ENCODE results near the gene AGO4.
"Not testable (repeated sequence)": the region's sequence is repeated elsewhere in the genome, so short reads cannot be mapped to it uniquely, and the experiment has no call there.

The AGO4 gene

DNA sequence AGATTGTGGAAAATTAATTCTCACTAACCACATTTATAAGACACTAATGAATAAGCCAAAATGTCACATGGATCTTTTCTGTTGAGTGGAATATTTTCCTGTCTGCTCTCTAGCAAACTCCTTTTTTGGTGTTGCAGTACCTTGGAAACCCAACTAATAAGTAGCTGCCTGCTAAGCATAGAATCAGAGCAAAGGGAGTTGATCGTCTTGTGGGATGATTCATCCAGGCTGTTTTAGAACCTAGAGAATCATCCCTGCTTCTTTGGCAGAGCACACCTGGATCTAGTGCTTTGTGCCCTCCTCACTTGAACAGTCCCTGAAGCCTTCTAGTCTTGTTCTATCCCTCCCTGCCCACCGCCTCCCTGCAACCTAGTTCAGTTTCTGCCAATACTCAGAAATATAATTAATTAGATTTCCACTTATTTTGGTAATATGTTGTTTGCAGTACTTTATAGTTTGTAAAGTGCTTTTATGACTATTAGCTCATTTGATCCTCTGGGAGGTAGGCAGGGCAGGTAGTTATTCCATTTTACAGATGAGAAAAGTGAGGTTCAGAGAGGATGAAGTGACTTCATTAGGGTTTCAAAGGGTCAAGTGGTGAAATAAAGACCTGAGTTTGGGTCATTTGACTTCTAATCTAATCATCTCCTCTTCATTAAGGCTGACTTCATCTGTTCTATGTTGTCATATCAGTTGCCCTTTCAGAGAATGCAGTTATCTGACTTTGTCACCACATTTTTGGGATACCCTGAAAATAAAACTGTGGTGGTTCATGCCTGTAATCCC, 2.5 kb downstream of the AGO4 start:
- H3K36me3 ChIP-seq (ENCODE audit: insufficient read depth): no peaks in the 10 kb centered on the region
- H3K79me2 ChIP-seq (ENCODE audit: insufficient read depth, low read depth): no peaks in the 10 kb centered on the region
- no peaks in the 10 kb centered on the region for H3K27me3 ChIP-seq (ENCODE audit: insufficient read depth, low read depth)
- H3K4me3 ChIP-seq (IDR thresholded peaks at IDR 0.05; ENCODE audit: insufficient read depth, low read depth, low read length): no peak overlapping the region
- peaks cover 9% of the 10 kb centered on the region for H3K4me1 ChIP-seq (ENCODE audit: low read depth, poor library complexity, severe bottlenecking)
- H2AFZ ChIP-seq (ENCODE audit: low read depth): no peak overlapping the region
- no peaks in the 10 kb centered on the region for H4K20me1 ChIP-seq (ENCODE audit: insufficient read depth)
- no peak overlapping the region for H3K9ac ChIP-seq
- H3K4me2 ChIP-seq: no peak overlapping the region
- no peak overlapping the region for H3K27ac ChIP-seq
- TF ChIP-seq, protein P1, sequence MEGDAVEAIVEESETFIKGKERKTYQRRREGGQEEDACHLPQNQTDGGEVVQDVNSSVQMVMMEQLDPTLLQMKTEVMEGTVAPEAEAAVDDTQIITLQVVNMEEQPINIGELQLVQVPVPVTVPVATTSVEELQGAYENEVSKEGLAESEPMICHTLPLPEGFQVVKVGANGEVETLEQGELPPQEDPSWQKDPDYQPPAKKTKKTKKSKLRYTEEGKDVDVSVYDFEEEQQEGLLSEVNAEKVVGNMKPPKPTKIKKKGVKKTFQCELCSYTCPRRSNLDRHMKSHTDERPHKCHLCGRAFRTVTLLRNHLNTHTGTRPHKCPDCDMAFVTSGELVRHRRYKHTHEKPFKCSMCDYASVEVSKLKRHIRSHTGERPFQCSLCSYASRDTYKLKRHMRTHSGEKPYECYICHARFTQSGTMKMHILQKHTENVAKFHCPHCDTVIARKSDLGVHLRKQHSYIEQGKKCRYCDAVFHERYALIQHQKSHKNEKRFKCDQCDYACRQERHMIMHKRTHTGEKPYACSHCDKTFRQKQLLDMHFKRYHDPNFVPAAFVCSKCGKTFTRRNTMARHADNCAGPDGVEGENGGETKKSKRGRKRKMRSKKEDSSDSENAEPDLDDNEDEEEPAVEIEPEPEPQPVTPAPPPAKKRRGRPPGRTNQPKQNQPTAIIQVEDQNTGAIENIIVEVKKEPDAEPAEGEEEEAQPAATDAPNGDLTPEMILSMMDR (conservative IDR thresholded peaks at IDR 0.05; ENCODE audit: low read depth, low read length): no peak

DNA sequence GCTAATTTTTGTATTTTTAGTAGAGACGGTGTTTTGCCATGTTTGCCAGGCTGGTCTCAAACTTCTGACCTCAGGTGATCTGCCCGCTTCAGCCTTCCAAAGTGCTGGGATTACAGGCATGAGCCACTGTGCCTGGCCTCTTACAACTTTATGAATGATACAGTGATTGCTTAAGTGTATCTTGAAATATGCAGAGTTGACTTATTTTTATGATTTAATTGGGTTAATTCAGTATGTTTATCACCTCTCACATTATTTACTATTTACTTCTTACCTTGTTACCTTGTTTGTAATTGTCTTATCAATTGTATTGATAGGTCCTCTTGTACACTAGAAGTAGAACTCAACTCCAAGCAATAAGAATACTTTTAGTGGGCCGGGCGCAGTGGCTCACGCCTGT, 4.9 kb downstream of the AGO4 start:
- H3K27me3 ChIP-seq (ENCODE audit: insufficient read depth, low read depth); H3K36me3 ChIP-seq (ENCODE audit: insufficient read depth); H3K27ac ChIP-seq; H3K9ac ChIP-seq; H3K79me2 ChIP-seq (ENCODE audit: insufficient read depth, low read depth); H3K4me2 ChIP-seq; H4K20me1 ChIP-seq (ENCODE audit: insufficient read depth); H2AFZ ChIP-seq (ENCODE audit: low read depth); H3K4me3 ChIP-seq (IDR thresholded peaks at IDR 0.05; ENCODE audit: insufficient read depth, low read depth, low read length); H3K4me1 ChIP-seq (ENCODE audit: low read depth, poor library complexity, severe bottlenecking): not testable (repeated sequence)

DNA sequence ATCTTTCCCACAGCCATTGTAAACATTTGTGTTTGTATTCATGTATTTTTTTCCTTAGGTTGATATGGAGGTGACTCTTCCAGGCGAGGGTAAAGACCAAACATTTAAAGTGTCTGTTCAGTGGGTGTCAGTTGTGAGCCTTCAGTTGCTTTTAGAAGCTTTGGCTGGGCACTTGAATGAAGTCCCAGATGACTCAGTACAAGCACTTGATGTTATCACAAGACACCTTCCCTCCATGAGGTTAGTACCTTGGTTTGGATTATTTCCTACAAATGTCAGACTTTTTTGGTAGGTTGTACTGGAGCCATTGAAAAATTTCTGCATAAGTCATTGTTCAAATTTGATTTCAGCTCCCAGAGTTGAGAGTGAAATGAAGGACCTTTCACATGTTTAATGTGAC, 17.4 kb downstream of the AGO4 start:
- TF ChIP-seq, protein P1 (conservative IDR thresholded peaks at IDR 0.05; ENCODE audit: low read depth, low read length): no peak
- no peaks in the 10 kb centered on the region for H3K27me3 ChIP-seq (ENCODE audit: insufficient read depth, low read depth)
- H3K4me2 ChIP-seq: no peak overlapping the region
- no peak overlapping the region for H3K9ac ChIP-seq
- no peaks in the 10 kb centered on the region for H3K4me1 ChIP-seq (ENCODE audit: low read depth, poor library complexity, severe bottlenecking)
- no peaks in the 10 kb centered on the region for H3K36me3 ChIP-seq (ENCODE audit: insufficient read depth)
- no peak overlapping the region for H3K4me3 ChIP-seq (IDR thresholded peaks at IDR 0.05; ENCODE audit: insufficient read depth, low read depth, low read length)
- H4K20me1 ChIP-seq (ENCODE audit: insufficient read depth): no peaks in the 10 kb centered on the region
- H3K79me2 ChIP-seq (ENCODE audit: insufficient read depth, low read depth): no peaks in the 10 kb centered on the region
- H2AFZ ChIP-seq (ENCODE audit: low read depth): no peak overlapping the region
- no peak overlapping the region for H3K27ac ChIP-seq

DNA sequence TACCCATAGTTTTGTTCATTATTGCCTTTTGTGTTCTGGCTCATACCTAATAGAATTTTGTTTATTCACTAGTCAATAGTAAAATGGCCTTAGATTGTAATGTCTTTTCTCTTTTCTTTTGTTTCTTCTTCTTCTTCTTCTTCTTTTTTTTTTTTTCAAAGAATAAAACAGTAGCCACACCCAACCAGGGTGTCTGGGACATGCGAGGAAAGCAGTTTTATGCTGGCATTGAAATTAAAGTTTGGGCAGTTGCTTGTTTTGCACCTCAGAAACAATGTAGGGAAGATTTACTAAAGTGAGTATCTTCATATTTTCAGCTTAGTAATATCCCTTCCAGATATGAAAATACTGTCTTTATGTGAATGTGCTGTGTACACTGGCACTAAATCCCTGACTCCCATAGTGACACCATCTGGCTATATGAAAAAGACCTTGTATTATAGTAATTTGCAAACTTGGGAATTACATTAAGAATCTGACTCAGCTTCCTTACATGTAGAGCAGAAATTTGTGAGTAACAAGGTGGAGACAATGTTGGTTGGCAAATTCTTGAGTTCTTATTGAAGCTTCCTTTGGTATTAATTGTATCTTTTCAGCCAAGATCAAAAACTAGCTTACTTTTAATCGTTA, 24.6 kb downstream of the AGO4 start:
- Histone ChIP-seq H3K27ac (no peak overlapping the region), H2AFZ (ENCODE audit: low read depth) (no peak overlapping the region), H3K4me1 (ENCODE audit: low read depth, poor library complexity, severe bottlenecking) (no peaks in the 10 kb centered on the region), H3K4me3 (IDR thresholded peaks at IDR 0.05; ENCODE audit: insufficient read depth, low read depth, low read length) (no peak overlapping the region), H3K36me3 (ENCODE audit: insufficient read depth) (no peaks in the 10 kb centered on the region), H3K79me2 (ENCODE audit: insufficient read depth, low read depth) (no peaks in the 10 kb centered on the region), H4K20me1 (ENCODE audit: insufficient read depth) (no peaks in the 10 kb centered on the region), H3K27me3 (ENCODE audit: insufficient read depth, low read depth) (no peaks in the 10 kb centered on the region), H3K4me2 (no peak overlapping the region), H3K9ac (no peak overlapping the region)
- TF ChIP-seq, protein P1 (conservative IDR thresholded peaks at IDR 0.05; ENCODE audit: low read depth, low read length): no peak

DNA sequence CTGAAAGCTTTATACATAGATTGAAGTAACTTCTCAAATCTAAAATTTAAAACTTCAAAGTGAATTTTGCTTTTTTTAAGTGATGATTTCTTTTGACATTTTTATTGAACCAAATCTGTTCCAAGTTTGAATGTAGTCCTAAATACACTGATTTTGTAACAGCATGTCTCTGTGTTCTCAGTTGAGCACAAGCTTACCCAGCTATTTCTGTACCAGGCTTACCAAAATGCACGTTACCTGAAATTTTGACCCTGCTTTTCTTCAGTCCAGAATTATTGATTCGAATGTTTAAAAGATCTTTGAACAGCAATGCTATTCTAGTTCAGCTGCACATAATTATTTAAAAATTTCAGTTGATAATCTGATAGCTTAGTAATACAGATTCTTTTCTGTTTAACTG, 25.6 kb downstream of the AGO4 start:
- no peak overlapping the region for H3K4me3 ChIP-seq (IDR thresholded peaks at IDR 0.05; ENCODE audit: insufficient read depth, low read depth, low read length)
- H3K4me1 ChIP-seq (ENCODE audit: low read depth, poor library complexity, severe bottlenecking): no peaks in the 10 kb centered on the region
- no peak overlapping the region for H3K27ac ChIP-seq
- TF ChIP-seq, protein P1 (conservative IDR thresholded peaks at IDR 0.05; ENCODE audit: low read depth, low read length): no peak
- no peak overlapping the region for H3K4me2 ChIP-seq
- no peak overlapping the region for H2AFZ ChIP-seq (ENCODE audit: low read depth)
- no peaks in the 10 kb centered on the region for H3K36me3 ChIP-seq (ENCODE audit: insufficient read depth)
- no peaks in the 10 kb centered on the region for H3K79me2 ChIP-seq (ENCODE audit: insufficient read depth, low read depth)
- no peaks in the 10 kb centered on the region for H4K20me1 ChIP-seq (ENCODE audit: insufficient read depth)
- H3K27me3 ChIP-seq (ENCODE audit: insufficient read depth, low read depth): no peaks in the 10 kb centered on the region
- H3K9ac ChIP-seq: no peak overlapping the region

All from KMS-11 (cell line).